Measurements from ENCODE around the gene SPNS1. TPM values are rescaled to one million over a fixed set of nuclear protein-coding genes. Genes with fewer than 3 reads are reported as not detected.

The SPNS1 gene
- polyA plus RNA-seq, 2 of the 4 experiments (the other 2 are of a cell fraction): 27.0 to 35.1 TPM

DNA sequence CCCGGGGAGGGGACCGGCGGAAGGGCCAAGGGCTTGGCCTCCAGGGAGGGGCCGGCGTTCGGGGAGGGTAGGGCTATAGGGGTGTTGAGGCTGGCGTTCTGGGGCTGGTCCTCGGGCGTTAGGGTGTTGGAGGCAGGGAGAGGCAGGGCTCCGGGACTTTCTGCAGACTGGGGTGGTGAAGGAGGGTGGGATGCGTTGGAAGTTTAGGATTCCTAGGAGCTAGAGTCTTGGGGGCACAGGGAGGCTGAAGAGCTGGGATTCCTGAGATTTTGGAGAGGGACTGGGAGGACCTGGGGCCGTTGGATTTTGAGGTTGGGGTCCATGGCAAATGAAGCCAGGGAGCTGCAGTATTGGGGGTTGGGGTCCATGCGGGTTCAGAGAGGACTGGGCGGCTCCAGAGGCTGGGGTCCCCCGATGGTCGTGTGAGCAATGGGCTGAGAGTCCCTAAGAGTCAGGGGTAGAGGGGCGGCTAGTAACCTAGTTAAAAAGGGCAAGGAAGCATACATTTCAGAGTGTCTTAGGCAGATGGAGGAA lies 23.1 kb upstream of the SPNS1 start:
- ChIA-PET CTCF (interaction anchor here (1.3 kb wide), 1 partner anchor 22 kb away, joined by 3 read pairs; no protein-coding TSS in a partner anchor), POLR2A (interaction anchor here (1.7 kb wide), 1 partner anchor 88 kb away, joined by 10 read pairs; the partner anchor contains the start of gene SH2B1)
- DNase-seq (ENCODE audit: low read depth in 1 of 2, low spot score in 1 of 2) (no peak), ATAC-seq (no peak; a peak in 2 of 6 replicates), FAIRE-seq (no peak)
- peak overlapping the region; percentile 89 to 97 for H3K27ac ChIP-seq
- no peak for TF ChIP-seq BHLHE40 (IDR thresholded peaks at IDR 0.05; ENCODE audit: low read depth, low read length)
- no peak for TF ChIP-seq EHF (CRISPR knock-in tag; IDR thresholded peaks at IDR 0.05)
- TF ChIP-seq RARB (CRISPR knock-in tag; IDR thresholded peaks at IDR 0.05): no peak
- TF ChIP-seq EHMT2 (IDR thresholded peaks at IDR 0.05; ENCODE audit: low read depth): no peak
- TF ChIP-seq CHD2 (IDR thresholded peaks at IDR 0.05; ENCODE audit: low read length, partially characterized antibody): no peak
- no peak for TF ChIP-seq TFCP2L1 (CRISPR knock-in tag; IDR thresholded peaks at IDR 0.05)
- TF ChIP-seq CBX2 (IDR thresholded peaks at IDR 0.05; ENCODE audit: borderline replicate concordance, low read depth): no peak
- TF ChIP-seq RFX5 (IDR thresholded peaks at IDR 0.05): no peak
- TF ChIP-seq FOSL2 (IDR thresholded peaks at IDR 0.05): no peak
- no peak for TF ChIP-seq FOSL2 (CRISPR knock-in tag; IDR thresholded peaks at IDR 0.05)
- TF ChIP-seq NPAS2 (CRISPR knock-in tag; IDR thresholded peaks at IDR 0.05; ENCODE audit: borderline replicate concordance): no peak
- TF ChIP-seq, protein P1, sequence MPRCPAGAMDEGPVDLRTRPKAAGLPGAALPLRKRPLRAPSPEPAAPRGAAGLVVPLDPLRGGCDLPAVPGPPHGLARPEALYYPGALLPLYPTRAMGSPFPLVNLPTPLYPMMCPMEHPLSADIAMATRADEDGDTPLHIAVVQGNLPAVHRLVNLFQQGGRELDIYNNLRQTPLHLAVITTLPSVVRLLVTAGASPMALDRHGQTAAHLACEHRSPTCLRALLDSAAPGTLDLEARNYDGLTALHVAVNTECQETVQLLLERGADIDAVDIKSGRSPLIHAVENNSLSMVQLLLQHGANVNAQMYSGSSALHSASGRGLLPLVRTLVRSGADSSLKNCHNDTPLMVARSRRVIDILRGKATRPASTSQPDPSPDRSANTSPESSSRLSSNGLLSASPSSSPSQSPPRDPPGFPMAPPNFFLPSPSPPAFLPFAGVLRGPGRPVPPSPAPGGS (IDR thresholded peaks at IDR 0.05): no peak
- no peak for TF ChIP-seq FOXS1 (CRISPR knock-in tag; IDR thresholded peaks at IDR 0.05)
- no peak for TF ChIP-seq RNF2 (IDR thresholded peaks at IDR 0.05; ENCODE audit: borderline replicate concordance, low read depth)
- TF ChIP-seq JUNB (IDR thresholded peaks at IDR 0.05): no peak
- no peak for TF ChIP-seq CHD4 (IDR thresholded peaks at IDR 0.05; ENCODE audit: borderline replicate concordance)
- TF ChIP-seq CEBPB (IDR thresholded peaks at IDR 0.05): no peak
- H3K4me3 ChIP-seq: peak overlapping the region; percentile 91
- H3K4me2 ChIP-seq: peak overlapping the region; percentile 97
- 2% methylated on average over 12 of the region's 17 CpGs for WGBS (ENCODE audit: missing lambda C conversion rate)
- no peaks in the 10 kb centered on the region for H3K9me3 ChIP-seq
- peaks cover 14% of the 10 kb centered on the region for H3K4me1 ChIP-seq

DNA sequence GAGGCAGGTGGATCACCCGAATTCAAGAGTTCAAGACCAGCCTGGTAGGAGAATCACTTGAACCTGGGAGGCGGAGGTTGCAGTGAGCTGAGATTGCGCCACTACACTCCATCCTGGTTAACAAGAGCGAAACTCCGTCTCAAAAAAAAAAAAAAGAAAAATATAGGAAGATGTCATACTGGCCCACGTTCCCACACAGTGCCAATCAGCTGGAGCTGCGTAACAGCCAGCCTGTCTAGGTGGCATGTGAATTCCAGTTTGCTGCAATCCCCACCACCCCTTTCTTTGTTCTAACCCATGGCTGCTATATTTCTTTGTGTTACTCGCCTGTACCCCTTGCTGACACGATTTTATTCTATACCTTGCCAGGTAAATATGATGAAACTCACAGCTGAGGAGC lies 16.4 kb upstream of the SPNS1 start:
- no peak for TF ChIP-seq KDM1A (IDR thresholded peaks at IDR 0.05; ENCODE audit: low read depth)
- TF ChIP-seq, protein P2, sequence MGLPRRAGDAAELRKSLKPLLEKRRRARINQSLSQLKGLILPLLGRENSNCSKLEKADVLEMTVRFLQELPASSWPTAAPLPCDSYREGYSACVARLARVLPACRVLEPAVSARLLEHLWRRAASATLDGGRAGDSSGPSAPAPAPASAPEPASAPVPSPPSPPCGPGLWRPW (IDR thresholded peaks at IDR 0.05): no peak
- no peak for TF ChIP-seq HOXB13 (CRISPR knock-in tag; IDR thresholded peaks at IDR 0.05; ENCODE audit: low read depth)
- no peak for TF ChIP-seq NFE2L2 (conservative IDR thresholded peaks at IDR 0.05; ENCODE audit: low read length)
- TF ChIP-seq FOSB (CRISPR knock-in tag; IDR thresholded peaks at IDR 0.05): no peak
- no peak for TF ChIP-seq PHF8 (IDR thresholded peaks at IDR 0.05; ENCODE audit: borderline replicate concordance, low read depth)
- no peak for TF ChIP-seq SREBF2 (IDR thresholded peaks at IDR 0.05)
- TF ChIP-seq TP53 (CRISPR knock-in tag; IDR thresholded peaks at IDR 0.05): no peak
- no peak for TF ChIP-seq NPAS2 (CRISPR knock-in tag; IDR thresholded peaks at IDR 0.05; ENCODE audit: borderline replicate concordance)
- TF ChIP-seq ZSCAN20 (CRISPR knock-in tag; IDR thresholded peaks at IDR 0.05): no peak
- no peak for TF ChIP-seq CHD2 (IDR thresholded peaks at IDR 0.05; ENCODE audit: low read length, partially characterized antibody)
- TF ChIP-seq, protein P3, sequence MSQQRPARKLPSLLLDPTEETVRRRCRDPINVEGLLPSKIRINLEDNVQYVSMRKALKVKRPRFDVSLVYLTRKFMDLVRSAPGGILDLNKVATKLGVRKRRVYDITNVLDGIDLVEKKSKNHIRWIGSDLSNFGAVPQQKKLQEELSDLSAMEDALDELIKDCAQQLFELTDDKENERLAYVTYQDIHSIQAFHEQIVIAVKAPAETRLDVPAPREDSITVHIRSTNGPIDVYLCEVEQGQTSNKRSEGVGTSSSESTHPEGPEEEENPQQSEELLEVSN (IDR thresholded peaks at IDR 0.05; ENCODE audit: borderline replicate concordance, low read depth): no peak
- no peak for TF ChIP-seq RAD21 (conservative IDR thresholded peaks at IDR 0.05 in 1 of 2, IDR thresholded peaks at IDR 0.05 in 1 of 2)
- Histone ChIP-seq H3K4me2 (no peak overlapping the region), H3K4me3 (no peak overlapping the region), H3K9me3 (no peaks in the 10 kb centered on the region), H3K4me1 (no peaks in the 10 kb centered on the region), H3K27ac (no peak overlapping the region)
- ChIA-PET POLR2A (no interaction called here), CTCF (no interaction called here)
- no peak for DNase-seq (ENCODE audit: low read depth in 1 of 2, low spot score in 1 of 2)
- 96% methylated on average over 9 of the region's 9 CpGs for WGBS (ENCODE audit: missing lambda C conversion rate)
- no peak for FAIRE-seq
- no peak for ATAC-seq

Data from A549 (cell line).